Activated CD8-positive, alpha-beta T cell treated with anti-CD3 and anti-CD28 coated beads for 36 hours (primary cell): Measurements from ENCODE around the gene CAPZA1. TPM values are rescaled to one million over a fixed set of nuclear protein-coding genes. Genes with fewer than 3 reads are reported as not detected.

Experiments used
- ATAC-seq: fragments of 200-7000 bp; cut with Tn5 transposase; one replicate; pipeline ENCODE4 v1.10.0; 2021; ENCODE audit warnings: mild to moderate bottlenecking, moderate library complexity
- CTCF ChIA-PET: fragments of 350-600 bp; sonication (Branson Sonifier 250); formaldehyde crosslinking; loops from one replicate; lab custom pipeline; 2021; ENCODE audit warnings: antibody characterized with exemption; lab: Charles Lee
- POLR2A ChIA-PET: fragments of 350-600 bp; sonication (Branson Sonifier 250); formaldehyde crosslinking; loops from one replicate; lab custom pipeline; 2021; ENCODE audit warnings: antibody characterized with exemption; lab: Charles Lee
- DNase-seq: peaks from one replicate; pipeline ENCODE4 v3.0.0-alpha.2; 2020
- H3K27ac Mint-ChIP-seq: one replicate; pipeline ENCODE4 v1.8.0; 2021; ENCODE audit warnings: mild to moderate bottlenecking, mixed read lengths
- H3K27me3 Mint-ChIP-seq: one replicate; pipeline ENCODE4 v1.8.0; 2021; ENCODE audit warnings: mixed read lengths
- H3K36me3 Mint-ChIP-seq: one replicate; pipeline ENCODE4 v1.8.0; 2021; ENCODE audit warnings: low read depth, mixed read lengths
- H3K4me1 Mint-ChIP-seq: one replicate; pipeline ENCODE4 v1.8.0; 2021; ENCODE audit warnings: low read depth, mixed read lengths
- H3K4me3 Mint-ChIP-seq: one replicate; pipeline ENCODE4 v1.8.0; 2021; ENCODE audit warnings: mild to moderate bottlenecking, moderate library complexity, mixed read lengths
- H3K9me3 Mint-ChIP-seq: one replicate; pipeline ENCODE4 v1.8.0; 2021; ENCODE audit warnings: mixed read lengths
- intact Hi-C: fragments of 100-400 bp; cut with micrococcal nuclease; formaldehyde crosslinking; loops from one replicate; pipeline ENCODE4 v1.10.0; 2022
- total RNA-seq, 2 experiments: library from RNA; stranded (reverse); gene quantifications; one replicate each; pipeline ENCODE4 v1.2.3, GENCODE V29; 2021
- TF ChIP-seq, protein P1 (sequence below): fragments of 200-600 bp; IDR thresholded peaks from one replicate; pipeline ENCODE4 v1.8.0; 2022; ENCODE audit warnings: antibody characterized with exemption, mild to moderate bottlenecking

Gene CAPZA1
- total RNA-seq, 2 experiments from 2014 or later = 220 to 230 TPM

- TF ChIP-seq, protein P1, sequence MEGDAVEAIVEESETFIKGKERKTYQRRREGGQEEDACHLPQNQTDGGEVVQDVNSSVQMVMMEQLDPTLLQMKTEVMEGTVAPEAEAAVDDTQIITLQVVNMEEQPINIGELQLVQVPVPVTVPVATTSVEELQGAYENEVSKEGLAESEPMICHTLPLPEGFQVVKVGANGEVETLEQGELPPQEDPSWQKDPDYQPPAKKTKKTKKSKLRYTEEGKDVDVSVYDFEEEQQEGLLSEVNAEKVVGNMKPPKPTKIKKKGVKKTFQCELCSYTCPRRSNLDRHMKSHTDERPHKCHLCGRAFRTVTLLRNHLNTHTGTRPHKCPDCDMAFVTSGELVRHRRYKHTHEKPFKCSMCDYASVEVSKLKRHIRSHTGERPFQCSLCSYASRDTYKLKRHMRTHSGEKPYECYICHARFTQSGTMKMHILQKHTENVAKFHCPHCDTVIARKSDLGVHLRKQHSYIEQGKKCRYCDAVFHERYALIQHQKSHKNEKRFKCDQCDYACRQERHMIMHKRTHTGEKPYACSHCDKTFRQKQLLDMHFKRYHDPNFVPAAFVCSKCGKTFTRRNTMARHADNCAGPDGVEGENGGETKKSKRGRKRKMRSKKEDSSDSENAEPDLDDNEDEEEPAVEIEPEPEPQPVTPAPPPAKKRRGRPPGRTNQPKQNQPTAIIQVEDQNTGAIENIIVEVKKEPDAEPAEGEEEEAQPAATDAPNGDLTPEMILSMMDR = peak; percentile 53
- ATAC-seq (peak; percentile 15), DNase-seq (peak; percentile 17)
- H3K36me3 Mint-ChIP-seq = peaks cover 51% of the 10 kb centered on the region
- no peaks in the 10 kb centered on the region for H3K27me3 Mint-ChIP-seq
- peaks cover 58% of the 10 kb centered on the region for H3K4me1 Mint-ChIP-seq
- ChIA-PET CTCF (interaction anchor here (0.7 to 4.3 kb wide), 17 partner anchors 9 to 283 kb away, joined by 3 to 19 read pairs (median 4); partner anchors contain the start of gene PPM1J), POLR2A (interaction anchor here (0.6 to 5.0 kb wide), 14 partner anchors 11 to 282 kb away, joined by 3 to 59 read pairs (median 6); partner anchors contain the start of genes CAPZA1, PPM1J, SLC16A1 and ST7L)
- intact Hi-C loops = loop anchor here (5.0 kb wide), 2 partner anchors 33 to 52 kb away; partner anchors contain the start of gene RHOC
- no peaks in the 10 kb centered on the region for H3K9me3 Mint-ChIP-seq
- peak overlapping the region; percentile 97 for H3K27ac Mint-ChIP-seq
- H3K4me3 Mint-ChIP-seq = peak overlapping the region; percentile 95
Measured at GRCh38 chr1:112673592-112674439, 54.2 kb downstream of the CAPZA1 start.

DNA sequence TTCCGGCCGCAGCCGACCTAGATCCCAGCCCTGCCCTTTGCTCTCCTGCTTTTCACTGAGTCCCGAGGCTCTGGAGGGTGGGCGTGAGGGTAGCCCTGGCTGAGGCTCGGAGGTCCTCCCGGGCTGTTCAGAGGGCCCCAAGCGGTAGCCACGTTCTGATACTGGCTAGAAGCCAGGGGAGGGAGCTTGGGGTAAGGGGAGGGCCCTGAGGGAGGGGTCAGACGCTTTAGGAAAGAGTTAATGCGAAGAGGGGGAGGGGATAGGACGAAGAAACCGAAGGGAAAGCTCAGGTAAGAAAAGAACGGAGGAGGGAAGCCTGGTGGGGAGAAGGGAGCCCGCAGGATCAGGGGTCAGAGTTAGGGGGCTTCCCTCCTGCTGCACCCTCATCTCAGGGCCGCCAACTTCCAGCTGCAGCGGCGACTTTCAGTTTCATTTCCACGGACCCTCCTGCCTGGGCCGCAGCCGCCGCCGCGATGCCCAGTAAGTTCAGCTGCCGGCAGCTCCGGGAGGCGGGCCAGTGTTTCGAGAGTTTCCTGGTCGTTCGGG is 54.9 kb downstream of the CAPZA1 start, which contains the start of gene MOV10:
MOV10 (plus strand) TSS at position 220 of the 546 bp plus-strand sequence; CDS start at position 474, 254 bp downstream.
- Mint-ChIP-seq H3K9me3 (no peaks in the 10 kb centered on the region), H3K4me1 (peaks cover 56% of the 10 kb centered on the region), H3K4me3 (peak within 1 kb of the TSS; percentile 95), H3K27me3 (no peaks in the 10 kb centered on the region), H3K36me3 (peaks cover 47% of the 10 kb centered on the region), H3K27ac (peak within 1 kb of the TSS; percentile 97)
- TF ChIP-seq, protein P1 = no peak
- DNase-seq (peak; percentile 75), ATAC-seq (peak; percentile 80)
- ChIA-PET CTCF (interaction anchor here (0.7 to 4.3 kb wide), 12 partner anchors 18 to 283 kb away, joined by 3 to 19 read pairs (median 3); partner anchors contain the start of gene PPM1J), POLR2A (interaction anchor here (0.6 to 5.0 kb wide), 21 partner anchors 11 to 421 kb away, joined by 3 to 59 read pairs (median 5); partner anchors contain the start of genes CAPZA1, PPM1J, SLC16A1 and ST7L)
- intact Hi-C loops = loop anchor here (5.0 kb wide), 2 partner anchors 33 to 52 kb away; partner anchors contain the start of gene RHOC

DNA sequence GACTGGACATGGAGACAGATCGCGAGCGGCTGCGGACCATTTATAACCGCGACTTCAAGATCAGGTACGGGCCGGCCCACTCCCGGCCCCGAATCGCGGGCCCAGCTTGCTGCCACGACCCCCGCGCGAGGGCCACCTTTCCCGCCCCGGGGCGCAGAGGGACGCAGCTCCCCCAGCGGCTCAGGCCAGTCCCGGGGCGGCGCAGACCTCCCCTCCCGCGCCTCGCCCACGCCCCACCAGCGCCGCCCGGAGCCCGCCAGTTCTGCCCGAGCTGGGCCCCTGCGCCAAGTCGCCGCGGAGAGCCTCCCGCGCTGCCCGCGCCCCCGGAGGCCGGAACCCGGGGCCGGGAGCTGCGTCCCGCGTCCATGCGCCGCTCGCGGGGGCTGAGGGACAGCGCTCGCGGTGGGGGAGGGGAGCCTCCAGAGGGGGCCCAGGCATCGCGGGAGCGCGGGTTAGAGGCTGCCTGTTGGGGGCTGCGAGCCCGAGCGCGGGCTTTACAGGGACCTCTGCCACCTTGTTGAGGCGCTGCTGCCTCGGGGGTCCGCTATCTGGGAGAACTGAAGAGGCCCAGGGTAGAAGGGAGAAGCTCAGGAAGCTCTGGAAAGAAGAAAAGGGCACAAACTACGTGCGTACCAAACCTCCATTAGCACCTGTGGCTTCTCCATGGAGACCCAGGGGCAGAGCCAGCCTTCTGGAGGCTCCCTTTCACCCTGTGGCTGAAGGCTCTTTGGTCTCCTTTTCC is 55.5 kb downstream of the CAPZA1 start:
- intact Hi-C loops = loop anchor here (5.0 kb wide), 2 partner anchors 32 to 53 kb away; partner anchors contain the start of gene RHOC
- Mint-ChIP-seq H3K4me3 (peak overlapping the region; percentile 95), H3K4me1 (peaks cover 52% of the 10 kb centered on the region), H3K27ac (peak overlapping the region; percentile 97), H3K9me3 (no peaks in the 10 kb centered on the region), H3K36me3 (peaks cover 45% of the 10 kb centered on the region), H3K27me3 (no peaks in the 10 kb centered on the region)
- ATAC-seq (peak; percentile 41), DNase-seq (peak; percentile 58)
- TF ChIP-seq, protein P1 = no peak
- ChIA-PET POLR2A (interaction anchor here (0.6 to 5.0 kb wide), 22 partner anchors 9 to 420 kb away, joined by 3 to 59 read pairs (median 5); partner anchors contain the start of genes CAPZA1, PPM1J and ST7L), CTCF (interaction anchor here (0.6 to 4.3 kb wide), 15 partner anchors 18 to 284 kb away, joined by 3 to 19 read pairs (median 3); partner anchors contain the start of gene PPM1J)

DNA sequence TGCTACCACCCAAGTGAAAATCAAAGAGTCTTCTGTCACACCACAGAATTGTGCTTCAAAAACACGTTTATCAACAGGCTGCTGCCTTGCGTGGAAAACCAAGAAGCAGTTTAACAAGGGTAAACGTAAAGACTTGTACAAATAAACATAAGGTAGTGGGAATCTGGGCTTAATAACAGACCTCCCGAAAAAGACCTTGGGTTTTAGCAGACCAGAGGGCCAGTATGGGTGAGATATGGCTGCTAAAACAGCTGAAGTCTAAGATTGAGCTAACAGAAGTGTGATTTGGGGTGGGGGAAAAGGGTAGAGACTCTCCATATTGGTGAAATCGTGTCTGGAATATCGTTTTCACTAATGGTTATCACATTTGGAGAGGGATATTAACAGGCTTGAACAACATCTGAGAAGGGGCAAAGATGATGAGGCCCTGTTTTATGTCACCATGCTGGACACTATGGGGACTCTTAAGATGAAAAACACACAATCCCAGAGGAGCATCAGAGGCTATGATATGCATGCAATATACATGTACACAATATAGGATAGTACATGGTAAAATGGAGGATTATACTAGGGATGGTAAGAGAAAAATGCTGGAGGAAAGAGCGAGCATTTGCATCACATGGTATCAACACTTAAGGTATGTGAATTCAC is 56.2 kb downstream of the CAPZA1 start:
- intact Hi-C loops = no loop called here
- ChIA-PET CTCF (interaction anchor here (0.6 to 4.3 kb wide), 9 partner anchors 29 to 210 kb away, joined by 3 to 19 read pairs (median 4); partner anchors contain the start of gene PPM1J), POLR2A (interaction anchor here (0.6 to 5.0 kb wide), 11 partner anchors 13 to 118 kb away, joined by 3 to 59 read pairs (median 6); partner anchors contain the start of genes CAPZA1, PPM1J and ST7L)
- Mint-ChIP-seq H3K27me3 (no peaks in the 10 kb centered on the region), H3K4me3 (peak overlapping the region; percentile 78), H3K4me1 (peaks cover 52% of the 10 kb centered on the region), H3K9me3 (no peaks in the 10 kb centered on the region), H3K27ac (peak overlapping the region; percentile 85), H3K36me3 (peaks cover 39% of the 10 kb centered on the region)
- TF ChIP-seq, protein P1 = no peak
- DNase-seq = no peak
- no peak for ATAC-seq
